KOPT-K1 (cell line): ENCODE measurements around the gene SUGCT.

ENCODE experiments used
- H3K27ac ChIP-seq: fragments of 200-600 bp; sonication (generic); 2 replicates; pipeline ENCODE4 v1.5.1; 2016; ENCODE audit warnings: antibody characterized with exemption, mild to moderate bottlenecking, low read depth, low read length; ENCODE audit not compliant: poor library complexity, severe bottlenecking
- H3K36me3 ChIP-seq: fragments of 200-600 bp; sonication (generic); 2 replicates; pipeline ENCODE4 v1.5.1; 2017; ENCODE audit warnings: antibody characterized with exemption, mild to moderate bottlenecking, low read length, moderate library complexity; ENCODE audit not compliant: insufficient read depth
- H3K9me3 ChIP-seq: fragments of 200-600 bp; sonication (generic); 2 replicates; pipeline ENCODE4 v1.5.1; 2017; ENCODE audit warnings: antibody characterized with exemption, low read length, mild to moderate bottlenecking; ENCODE audit not compliant: insufficient read depth, poor library complexity, severe bottlenecking

The SUGCT gene

DNA sequence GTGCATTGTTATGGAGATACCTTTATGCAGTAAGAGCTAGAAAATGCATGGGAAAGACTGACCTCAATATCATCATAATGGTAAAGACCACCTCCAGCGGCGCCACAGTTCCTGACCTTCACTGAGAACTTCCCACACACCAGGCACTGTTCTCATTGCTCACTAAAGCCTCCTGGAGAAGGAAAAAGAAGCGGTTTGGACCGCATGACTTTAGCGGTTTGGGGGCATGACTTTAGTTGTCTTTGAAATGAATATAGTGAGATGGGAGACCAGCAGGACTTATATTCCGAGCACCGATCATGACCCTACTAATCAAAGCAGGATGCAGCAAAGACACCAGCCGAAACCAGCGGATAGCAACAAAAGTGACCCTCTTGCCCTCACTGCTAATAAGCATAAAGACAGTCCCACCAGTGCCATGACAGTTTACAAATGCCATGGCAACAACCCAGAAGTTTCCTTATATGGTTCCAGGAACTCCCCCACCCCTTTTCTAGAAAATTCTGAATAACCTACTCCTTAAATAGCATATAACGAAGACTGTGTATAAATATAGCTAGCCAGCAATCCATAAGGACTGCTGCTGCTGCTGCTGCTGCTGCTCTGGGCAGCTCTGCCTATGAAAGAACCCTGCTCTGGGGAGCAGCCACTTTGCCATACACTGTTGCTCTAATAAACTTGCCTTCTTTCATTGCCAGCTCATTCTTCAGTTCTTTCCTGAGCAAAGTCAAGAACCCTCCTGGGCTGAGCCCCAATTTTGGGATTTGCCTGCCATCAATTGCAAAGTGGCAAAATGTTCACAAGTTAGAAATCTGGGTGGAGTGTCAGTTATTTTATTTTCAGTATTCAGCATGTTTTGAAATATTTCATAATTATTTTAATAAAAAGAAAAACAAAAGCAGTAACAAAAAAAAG lies 694.1 kb downstream of the SUGCT start:
- no peaks in the 10 kb centered on the region for H3K36me3 ChIP-seq
- H3K27ac ChIP-seq = no peak overlapping the region
- no peaks in the 10 kb centered on the region for H3K9me3 ChIP-seq

DNA sequence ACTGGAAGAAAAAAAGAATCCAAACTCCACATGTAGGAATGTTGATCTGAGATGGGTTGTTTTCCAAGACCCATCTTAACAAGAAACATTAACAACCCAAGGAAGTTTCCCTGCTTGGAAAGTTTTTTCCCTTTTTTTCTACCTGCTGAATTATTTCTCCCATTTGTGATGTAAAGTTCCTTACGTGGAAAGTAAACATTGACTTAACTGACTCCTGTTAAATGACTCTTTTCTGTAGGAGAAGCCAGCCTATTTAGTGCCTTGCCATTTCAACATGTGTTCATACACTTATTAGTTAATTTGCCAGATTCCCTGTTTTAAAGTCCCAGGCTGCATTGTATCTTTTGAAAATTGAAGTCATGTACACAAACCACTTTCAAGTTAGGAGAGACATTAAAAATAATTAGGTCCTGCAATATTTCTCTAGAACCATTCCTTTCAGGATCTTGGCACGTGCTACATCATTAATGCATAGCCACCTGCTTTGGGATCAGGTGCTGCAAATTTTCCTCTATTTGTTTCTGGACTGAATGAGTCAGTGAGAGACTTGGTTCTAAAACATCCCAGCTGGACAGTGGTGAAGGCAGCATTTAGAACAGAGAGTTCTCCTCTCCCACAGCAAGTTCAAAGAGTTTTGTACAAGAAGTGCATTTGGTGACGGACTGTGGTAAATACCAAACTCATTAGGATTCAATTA lies 698.5 kb downstream of the SUGCT start:
- H3K27ac ChIP-seq = no peak overlapping the region
- H3K9me3 ChIP-seq = no peaks in the 10 kb centered on the region
- no peaks in the 10 kb centered on the region for H3K36me3 ChIP-seq

DNA sequence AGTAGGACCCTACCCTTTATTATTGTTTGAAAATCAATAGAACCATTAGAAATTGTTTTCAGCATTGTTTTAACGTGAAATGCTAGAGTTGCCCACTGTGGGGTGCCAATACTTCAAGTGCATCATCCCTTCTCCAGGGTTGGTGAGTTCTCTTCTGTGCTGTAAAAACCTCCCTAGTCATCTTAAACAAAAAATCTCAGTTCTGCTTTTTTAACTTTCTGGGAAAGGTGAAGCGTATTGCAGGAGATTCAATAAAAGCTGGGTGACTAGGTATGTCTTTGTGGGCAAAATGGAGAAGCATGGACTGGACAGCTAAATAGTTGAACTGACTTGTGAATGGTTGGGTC lies 699.1 kb downstream of the SUGCT start:
- H3K9me3 ChIP-seq = no peaks in the 10 kb centered on the region
- no peak overlapping the region for H3K27ac ChIP-seq
- no peaks in the 10 kb centered on the region for H3K36me3 ChIP-seq

DNA sequence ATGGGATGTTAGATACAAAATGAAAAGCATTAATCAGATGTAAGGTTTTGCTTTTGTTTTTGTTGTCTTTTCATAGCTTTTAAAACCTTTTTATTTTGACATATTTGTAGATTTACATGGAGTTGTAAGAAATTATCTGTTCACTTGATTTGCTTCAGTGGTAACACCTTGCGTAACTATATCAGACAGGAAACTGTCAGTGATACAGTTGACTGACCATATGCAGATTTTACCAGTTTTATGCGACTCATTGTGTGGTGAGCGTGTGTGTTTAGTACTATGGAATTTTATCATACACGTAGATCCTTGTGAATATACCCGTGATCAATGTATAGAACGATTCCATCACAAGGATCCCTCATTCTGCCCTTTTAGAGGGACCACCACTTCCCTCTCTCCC lies 701.4 kb downstream of the SUGCT start:
- no peak overlapping the region for H3K27ac ChIP-seq
- no peaks in the 10 kb centered on the region for H3K36me3 ChIP-seq

DNA sequence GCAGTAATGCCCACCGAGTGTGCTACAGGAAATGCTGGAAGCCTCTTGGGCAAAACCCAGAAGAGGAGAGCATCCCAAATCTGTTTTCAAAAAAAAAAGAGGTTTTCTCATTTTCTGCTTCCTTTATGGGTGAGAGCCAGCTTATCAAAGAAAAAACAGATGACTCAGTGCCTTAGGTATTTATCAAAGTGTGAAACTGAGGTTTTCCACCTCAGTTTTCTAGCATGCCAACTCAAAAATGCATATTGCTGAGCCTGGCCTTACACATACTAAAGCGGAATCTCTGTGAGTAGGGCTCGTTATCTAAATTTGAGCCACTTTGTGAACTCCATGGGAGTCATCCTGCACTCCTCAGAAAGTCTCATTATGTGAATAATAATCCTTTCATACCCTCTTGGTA lies 705.1 kb downstream of the SUGCT start:
- no peaks in the 10 kb centered on the region for H3K36me3 ChIP-seq
- no peaks in the 10 kb centered on the region for H3K9me3 ChIP-seq
- no peak overlapping the region for H3K27ac ChIP-seq

More for the DNA sequence above, 701.4 kb downstream of the SUGCT start:
- H3K9me3 ChIP-seq = no peaks in the 10 kb centered on the region

DNA sequence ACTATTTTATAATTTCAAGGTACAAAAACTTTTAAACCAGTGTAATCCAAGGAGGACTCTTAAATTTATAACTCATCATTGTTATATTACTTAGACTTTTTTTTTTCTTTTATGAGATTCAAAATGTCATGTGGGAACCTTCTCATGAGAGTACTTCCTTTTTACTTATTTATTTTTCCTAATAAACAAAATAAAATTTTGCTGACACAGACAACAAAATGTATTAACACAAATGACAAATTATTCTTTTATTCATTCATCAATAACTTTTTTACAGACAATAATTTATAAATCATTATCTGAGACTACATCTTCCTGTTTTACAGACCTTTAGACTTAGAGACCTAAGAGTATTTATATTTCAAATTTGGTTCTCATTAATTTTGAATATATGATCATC lies 706.2 kb downstream of the SUGCT start:
- H3K36me3 ChIP-seq = no peaks in the 10 kb centered on the region
- no peak overlapping the region for H3K27ac ChIP-seq
- H3K9me3 ChIP-seq = no peaks in the 10 kb centered on the region

DNA sequence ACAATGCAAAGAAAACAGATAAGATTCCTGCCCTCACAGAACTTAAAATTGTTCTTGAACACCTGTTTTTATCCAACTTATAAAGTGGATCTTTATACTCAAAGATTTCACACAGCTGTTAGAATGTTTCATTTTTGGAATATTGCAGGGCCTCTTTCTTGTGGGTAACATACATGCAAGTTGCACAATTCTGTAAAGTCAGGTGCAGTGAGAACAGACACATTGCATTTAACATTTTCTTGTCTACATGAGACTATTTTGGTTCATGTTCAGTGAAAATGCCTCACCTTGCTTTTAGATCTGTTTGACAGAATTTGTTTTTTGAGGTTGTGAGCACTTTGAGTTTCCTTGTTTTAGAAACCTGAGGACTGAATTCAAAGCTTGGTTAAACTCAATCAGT lies 707.8 kb downstream of the SUGCT start:
- Histone ChIP-seq H3K36me3 (no peaks in the 10 kb centered on the region), H3K9me3 (no peaks in the 10 kb centered on the region), H3K27ac (no peak overlapping the region)

DNA sequence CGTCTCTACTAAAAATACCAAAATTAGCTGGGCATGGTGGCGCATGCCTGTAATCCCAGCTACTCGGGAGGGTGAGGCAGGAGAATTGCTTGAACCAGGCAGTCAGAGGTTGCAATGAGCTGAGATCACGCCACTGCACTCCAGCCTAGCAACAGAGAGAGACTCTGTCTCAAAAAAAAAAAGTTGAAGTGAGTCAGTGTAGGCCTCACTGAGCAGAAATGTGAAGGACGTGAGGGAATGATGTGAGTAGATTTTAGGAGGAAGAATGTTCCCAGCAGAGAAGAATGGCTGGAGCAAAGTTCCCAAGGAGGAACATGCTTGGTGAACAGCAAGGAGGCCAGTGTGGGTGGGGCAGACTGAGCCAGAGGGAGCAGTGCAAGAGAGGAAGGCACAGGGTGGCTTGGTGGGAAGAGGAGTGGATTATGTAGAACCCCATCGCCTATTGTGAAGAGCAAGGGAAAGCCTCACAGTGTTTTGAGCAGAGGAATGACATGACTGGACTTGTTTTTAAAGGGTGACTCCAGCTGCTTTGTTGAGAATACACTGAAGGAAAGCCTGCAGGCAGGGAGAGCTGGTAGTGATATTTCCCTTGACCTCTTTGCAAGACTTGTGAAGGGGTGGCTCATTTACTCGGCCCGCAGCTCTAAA lies 708.7 kb downstream of the SUGCT start:
- Histone ChIP-seq H3K36me3 (no peaks in the 10 kb centered on the region), H3K27ac (no peak overlapping the region), H3K9me3 (no peaks in the 10 kb centered on the region)

DNA sequence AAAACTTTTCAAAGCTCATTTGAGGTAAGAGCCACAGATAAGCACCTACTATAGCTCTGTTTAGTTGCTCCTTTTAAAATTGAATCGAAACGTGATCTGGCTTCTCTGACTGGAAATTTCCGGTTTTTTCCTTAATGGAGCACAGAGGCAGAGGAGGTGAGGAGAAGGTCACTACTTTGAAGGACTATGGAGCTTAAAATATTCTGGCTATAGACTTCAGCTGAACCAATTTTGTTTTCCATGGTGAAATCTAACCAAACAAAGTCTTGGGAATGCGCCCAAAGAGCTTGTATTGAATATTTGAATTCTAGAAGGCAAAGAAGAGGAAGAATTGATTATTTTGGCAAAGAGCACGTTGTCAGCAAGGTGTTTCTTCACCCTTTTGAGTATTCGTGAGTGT lies 711.1 kb downstream of the SUGCT start:
- Histone ChIP-seq H3K9me3 (no peaks in the 10 kb centered on the region), H3K36me3 (no peaks in the 10 kb centered on the region), H3K27ac (no peak overlapping the region)

DNA sequence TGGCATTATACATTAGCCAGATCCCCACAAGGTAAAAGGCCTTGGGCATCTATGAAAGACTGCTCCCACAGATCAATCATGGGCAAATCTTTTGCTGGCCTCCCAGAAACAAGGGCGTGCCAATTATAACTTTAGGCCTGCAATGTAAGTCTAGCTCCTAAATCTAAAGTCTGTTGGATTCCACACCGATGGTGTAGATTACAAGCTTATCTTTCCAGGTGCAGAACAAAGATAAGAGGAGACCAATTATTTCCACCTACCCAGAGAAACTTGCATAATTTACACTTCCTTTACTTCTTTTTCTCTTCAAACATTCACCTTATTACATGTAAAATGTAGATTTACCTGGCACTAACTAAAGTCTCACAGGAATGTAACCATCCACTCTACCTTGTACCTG lies 713.1 kb downstream of the SUGCT start:
- Histone ChIP-seq H3K27ac (no peak overlapping the region), H3K36me3 (no peaks in the 10 kb centered on the region), H3K9me3 (no peaks in the 10 kb centered on the region)

DNA sequence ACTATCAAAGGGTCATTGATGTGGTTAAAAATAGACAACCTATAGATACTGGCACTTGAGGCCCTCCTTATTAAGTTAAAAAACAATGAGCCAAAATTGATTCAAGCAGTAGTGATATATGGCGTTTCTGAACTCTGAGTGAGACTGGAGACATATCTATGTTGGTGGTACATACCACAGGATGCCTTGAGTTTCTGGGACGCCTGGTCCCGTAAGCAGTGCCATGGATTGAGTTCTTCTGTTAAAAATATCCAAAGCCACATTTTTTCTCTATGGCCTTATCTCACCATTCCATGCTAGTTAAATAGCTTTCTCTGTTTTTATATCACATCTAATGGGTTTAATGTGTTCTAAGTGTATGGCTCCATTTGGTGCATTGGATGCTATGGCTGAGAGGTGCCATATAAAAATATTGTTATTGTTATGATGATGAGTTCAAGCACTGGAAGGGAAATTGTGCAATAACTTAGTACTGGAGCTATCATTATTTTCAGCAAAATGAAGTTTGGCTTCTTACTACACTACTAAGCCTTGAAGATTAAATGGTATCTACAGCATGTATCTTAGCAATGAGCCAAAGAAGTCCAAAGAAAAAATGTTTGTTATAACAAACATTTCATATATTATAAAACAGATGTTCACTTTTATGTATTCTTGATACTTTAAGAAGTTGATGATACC lies 713.9 kb downstream of the SUGCT start:
- no peaks in the 10 kb centered on the region for H3K9me3 ChIP-seq
- H3K27ac ChIP-seq = no peak overlapping the region
- H3K36me3 ChIP-seq = no peaks in the 10 kb centered on the region

DNA sequence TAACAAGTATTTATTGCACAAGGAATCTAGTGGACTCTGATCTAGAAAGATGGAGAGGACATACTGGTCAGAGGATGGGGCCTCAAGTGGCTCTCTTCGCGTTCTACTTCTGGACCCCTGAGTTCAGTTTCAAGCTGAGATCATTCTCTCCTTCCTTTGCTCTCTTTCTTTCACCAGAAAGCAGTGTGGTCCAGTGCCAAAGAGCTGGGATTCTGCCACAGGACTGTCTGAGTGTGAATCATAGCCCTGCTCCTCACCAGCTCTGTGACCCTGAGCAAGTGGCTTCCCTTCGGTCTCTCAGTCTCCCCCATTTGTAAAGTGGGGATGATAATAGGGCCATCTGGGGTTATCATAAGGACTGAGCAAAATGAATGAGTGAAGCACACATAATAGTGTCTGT lies 715.2 kb downstream of the SUGCT start:
- Histone ChIP-seq H3K36me3 (no peaks in the 10 kb centered on the region), H3K27ac (no peak overlapping the region), H3K9me3 (no peaks in the 10 kb centered on the region)

DNA sequence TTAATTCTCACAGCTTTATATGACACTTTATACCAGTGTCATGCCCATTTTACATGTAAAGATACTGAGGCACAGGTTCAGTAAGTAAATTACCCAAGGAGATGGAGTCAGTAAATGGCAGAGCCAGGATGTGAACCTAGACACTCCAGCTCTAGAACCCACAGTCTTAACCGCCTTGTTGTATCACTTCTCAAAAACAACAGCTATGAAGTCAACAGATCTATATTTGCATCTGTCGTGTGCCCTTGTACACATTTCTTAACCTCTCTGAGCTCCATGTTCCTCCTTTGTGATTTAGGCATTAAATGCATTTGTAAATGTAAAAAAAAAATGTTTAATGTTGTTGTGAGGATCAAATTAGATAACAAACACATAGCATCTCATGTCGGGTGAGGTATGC lies 716.2 kb downstream of the SUGCT start:
- Histone ChIP-seq H3K27ac (no peak overlapping the region), H3K9me3 (no peaks in the 10 kb centered on the region), H3K36me3 (no peaks in the 10 kb centered on the region)

DNA sequence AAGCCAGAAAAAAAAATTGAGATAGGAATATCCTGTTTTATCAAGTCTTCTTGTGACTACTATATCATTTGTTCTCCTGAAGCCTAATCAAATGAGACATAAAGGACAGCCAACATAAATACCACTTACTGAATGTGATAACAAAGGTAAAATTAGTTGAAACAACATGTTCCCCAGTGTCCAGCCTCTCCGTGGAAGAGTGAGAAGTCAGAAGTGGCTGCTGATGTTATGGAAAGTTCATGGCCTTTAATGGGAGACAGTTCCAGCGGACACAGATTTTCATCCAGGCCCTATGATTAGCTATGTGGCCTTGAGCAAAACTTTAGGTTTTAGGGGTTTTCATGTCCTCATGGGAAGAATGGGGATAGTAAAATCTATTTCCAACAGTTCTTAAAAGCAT lies 724.3 kb downstream of the SUGCT start:
- H3K36me3 ChIP-seq = no peaks in the 10 kb centered on the region
- no peaks in the 10 kb centered on the region for H3K9me3 ChIP-seq
- H3K27ac ChIP-seq = no peak overlapping the region

DNA sequence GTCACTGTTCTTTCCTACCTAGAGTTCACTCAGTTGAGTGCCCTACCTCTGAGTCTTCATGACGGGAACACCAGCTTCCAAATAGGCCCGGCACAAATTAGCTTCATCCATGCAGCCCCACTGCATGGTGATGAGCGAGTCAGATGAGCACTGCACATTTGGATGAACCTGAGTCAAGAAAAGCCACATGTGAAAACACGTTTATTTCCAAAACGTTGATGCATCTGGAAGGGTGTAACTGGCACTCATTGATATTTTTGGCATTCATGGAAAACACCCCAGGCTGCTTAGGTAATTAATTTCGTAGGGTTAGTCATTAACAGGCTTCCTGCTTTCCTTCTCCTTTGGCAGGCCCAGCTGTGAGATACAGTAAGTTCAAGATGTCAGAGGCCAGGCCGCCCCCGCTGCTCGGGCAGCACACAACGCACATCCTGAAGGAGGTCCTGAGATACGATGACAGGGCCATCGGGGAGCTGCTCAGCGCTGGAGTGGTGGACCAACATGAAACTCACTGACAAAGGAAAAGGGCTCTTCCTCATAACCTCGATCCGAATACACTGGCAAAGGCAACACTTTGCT lies 725.2 kb downstream of the SUGCT start:
- H3K27ac ChIP-seq = no peak overlapping the region
- H3K36me3 ChIP-seq = no peaks in the 10 kb centered on the region
- no peaks in the 10 kb centered on the region for H3K9me3 ChIP-seq
